HepG2 (cell line): ENCODE data around the gene CFAP92. TPM values are rescaled to one million over a fixed set of nuclear protein-coding genes. Genes with fewer than 3 reads are reported as not detected.

Source experiments
- ATF3 ChIP-seq: sonication (generic); formaldehyde crosslinking; IDR thresholded peaks from 2 replicates; pipeline ENCODE4 v1.4.0; 2020; ENCODE audit warnings: missing genetic modification reagents
- DNMT3B ChIP-seq: conservative IDR thresholded peaks from 2 replicates; pipeline ENCODE4 v1.6.1; 2016; ENCODE audit warnings: missing biosample characterization, control low read depth
- EEA1 ChIP-seq: sonication (generic); formaldehyde crosslinking; IDR thresholded peaks from 2 replicates; pipeline ENCODE4 v1.5.1; 2020; ENCODE audit warnings: mild to moderate bottlenecking, missing genetic modification reagents, borderline replicate concordance
- ESRRA ChIP-seq: sonication (generic); formaldehyde crosslinking; IDR thresholded peaks from 2 replicates; pipeline ENCODE4 v1.5.1; 2020; ENCODE audit warnings: mild to moderate bottlenecking, low read depth, missing genetic modification reagents
- GLMP ChIP-seq: sonication (generic); formaldehyde crosslinking; IDR thresholded peaks from 2 replicates; pipeline ENCODE4 v1.9.0; 2021; ENCODE audit warnings: missing genetic modification reagents, mild to moderate bottlenecking, borderline replicate concordance
- HNF4A ChIP-seq: sonication (generic); formaldehyde crosslinking; IDR thresholded peaks from 2 replicates; pipeline ENCODE4 v1.4.0; 2020; ENCODE audit warnings: missing genetic modification reagents
- MZF1 ChIP-seq: sonication (generic); formaldehyde crosslinking; IDR thresholded peaks from 2 replicates; pipeline ENCODE4 v1.8.1; 2023; ENCODE audit warnings: mild to moderate bottlenecking, missing genetic modification reagents, borderline replicate concordance
- NCOA1 ChIP-seq: sonication (generic); formaldehyde crosslinking; IDR thresholded peaks from 2 replicates; pipeline ENCODE4 v1.9.0; 2021; ENCODE audit warnings: missing genetic modification reagents
- NFAT5 ChIP-seq: sonication (generic); formaldehyde crosslinking; IDR thresholded peaks from 2 replicates; pipeline ENCODE4 v1.4.0; 2020; ENCODE audit warnings: missing genetic modification reagents
- RERE ChIP-seq: IDR thresholded peaks from 2 replicates; pipeline ENCODE4 v1.6.1; 2016; ENCODE audit warnings: low read depth, missing genetic modification reagents, missing compliant biosample characterization
- YY1 ChIP-seq: IDR thresholded peaks from 2 replicates; pipeline ENCODE4 v1.6.1; 2011; ENCODE audit warnings: low read length, low read depth, moderate library complexity, mild to moderate bottlenecking; ENCODE audit not compliant: insufficient read depth, insufficient replicate concordance
- ZBTB34 ChIP-seq: sonication (generic); formaldehyde crosslinking; IDR thresholded peaks from 2 replicates; pipeline ENCODE4 v1.8.0; 2022; ENCODE audit warnings: mild to moderate bottlenecking, missing genetic modification reagents
- ZNF576 ChIP-seq: sonication (generic); formaldehyde crosslinking; IDR thresholded peaks from 2 replicates; pipeline ENCODE4 v1.4.0; 2020; ENCODE audit warnings: mild to moderate bottlenecking, missing genetic modification reagents
- ZNF883 ChIP-seq: sonication (generic); formaldehyde crosslinking; IDR thresholded peaks from 2 replicates; pipeline ENCODE4 v1.5.1; 2020; ENCODE audit warnings: mild to moderate bottlenecking, missing genetic modification reagents; ENCODE audit errors: not compliant biosample characterization
- polyA plus RNA-seq, 8 experiments: library from polyadenylated mRNA; depleted of rRNA in 3 of 8; stranded (reverse) in 7 of 8; unstranded in 1 of 8; fragments of >200 nt; fragmentation: Illumina TruSeq in 4 of 8; extraction: Trizol in 4 of 8; gene quantifications; 2 replicates each; pipeline versions ENCODE4 v1.2.1 to v1.2.3, GENCODE V29; 2011 to 2016; ENCODE audit warnings: low read depth in 4 of 8, missing spikeins in 1 of 8, mixed read lengths in 1 of 8; ENCODE audit not compliant: insufficient read depth in 1 of 8
- total RNA-seq, 5 experiments: library from RNA; depleted of rRNA; stranded (reverse); fragments of >200 nt; fragmentation: Illumina TruSeq; extraction: Trizol; gene quantifications; 2 replicates each; pipeline ENCODE4 v1.2.3, GENCODE V29; 2016; ENCODE audit warnings: low read depth in 1 of 5

CFAP92 gene
- total and polyA plus RNA-seq, 2 of the 13 experiments (the other 11 are each of a cell fraction or from before 2014, with no cell fraction given), result 0.18 to 0.46 TPM

- no peak for TF ChIP-seq ZNF576 (CRISPR knock-in tag)
- no peak for TF ChIP-seq MZF1
- peak; percentile 47 for TF ChIP-seq HNF4A (CRISPR knock-in tag)
- no peak for TF ChIP-seq ATF3 (CRISPR knock-in tag)
- no peak for TF ChIP-seq ESRRA (CRISPR knock-in tag)
- TF ChIP-seq GLMP, result no peak
- no peak for TF ChIP-seq NCOA1
- TF ChIP-seq NFAT5 (CRISPR knock-in tag), result no peak
- TF ChIP-seq ZNF883 (CRISPR knock-in tag), result no peak
- TF ChIP-seq EEA1 (CRISPR knock-in tag), result no peak
- TF ChIP-seq YY1, result no peak
- no peak for TF ChIP-seq DNMT3B (CRISPR knock-in tag)
- 0 out of 2 replicates have a peak, but pooled peaks have one; percentile 23 for TF ChIP-seq RERE (CRISPR knock-in tag)
- no peak for TF ChIP-seq ZBTB34
Observed at GRCh38 chr3:129005526-129006303, 11.8 kb upstream of the CFAP92 start (continued).
